ENCODE data around the gene IARS1. TPM values are rescaled to one million over a fixed set of nuclear protein-coding genes. Genes with fewer than 3 reads are reported as not detected.
A peak's percentile ranks its signal among the peaks of the same experiment; 100 is the strongest.

Gene IARS1
- total RNA-seq, 1 donor from 2014 or later, result 379 TPM

GRCh38 chr9:92324431-92324830, 30.9 kb upstream of the IARS1 start:
- TF ChIP-seq CTCF (IDR thresholded peaks at IDR 0.05; ENCODE audit: insufficient read depth, low read length, severe bottlenecking), result no peak
- peak overlapping the region; percentile 92 for H3K4me3 ChIP-seq (ENCODE audit: low read depth, low read length)
- FAIRE-seq (no peak), DNase-seq (ENCODE audit: low read depth) (no peak)
- peaks cover 11% of the 10 kb centered on the region for H3K36me3 ChIP-seq (ENCODE audit: control insufficient read depth, insufficient read depth, low read length)
- H3K27me3 ChIP-seq (ENCODE audit: control insufficient read depth, insufficient read depth, low read length), result no peaks in the 10 kb centered on the region

DNA sequence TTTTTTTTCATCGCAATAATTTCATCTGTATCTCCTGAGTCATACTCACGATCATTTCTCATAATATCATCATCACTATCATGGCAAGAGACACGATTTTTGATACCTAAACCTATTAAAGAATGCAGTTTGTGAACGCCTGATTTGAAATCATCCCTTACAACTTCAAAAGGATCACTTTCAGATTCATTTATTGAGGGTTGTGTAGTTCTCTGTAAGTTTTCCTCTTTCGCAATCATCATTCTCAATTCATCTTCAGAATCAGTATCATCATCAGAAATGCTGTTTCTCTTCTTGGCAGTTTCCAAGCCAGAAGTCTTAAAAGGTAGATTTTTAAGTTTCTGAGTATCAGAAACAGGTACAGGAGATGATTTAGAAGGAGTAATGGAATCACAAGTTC, 22.0 kb upstream of the IARS1 start:
- no peak for FAIRE-seq
- no peak for TF ChIP-seq CTCF (IDR thresholded peaks at IDR 0.05; ENCODE audit: insufficient read depth, low read length, severe bottlenecking)
- H3K27me3 ChIP-seq (ENCODE audit: control insufficient read depth, insufficient read depth, low read length), result no peaks in the 10 kb centered on the region
- DNase-seq (ENCODE audit: low read depth), result no peak
- peaks cover 22% of the 10 kb centered on the region for H3K36me3 ChIP-seq (ENCODE audit: control insufficient read depth, insufficient read depth, low read length)
- H3K4me3 ChIP-seq (ENCODE audit: low read depth, low read length), result no peak overlapping the region

GRCh38 chr9:92313624-92314012, 20.1 kb upstream of the IARS1 start:
- no peak for FAIRE-seq
- no peak for TF ChIP-seq CTCF (IDR thresholded peaks at IDR 0.05; ENCODE audit: insufficient read depth, low read length, severe bottlenecking)
- DNase-seq (ENCODE audit: low read depth), result no peak
- H3K27me3 ChIP-seq (ENCODE audit: control insufficient read depth, insufficient read depth, low read length), result no peaks in the 10 kb centered on the region
- no peak overlapping the region for H3K4me3 ChIP-seq (ENCODE audit: low read depth, low read length)
- peaks cover 11% of the 10 kb centered on the region for H3K36me3 ChIP-seq (ENCODE audit: control insufficient read depth, insufficient read depth, low read length)

- FAIRE-seq (no peak), DNase-seq (ENCODE audit: low read depth) (peak; percentile 81)
- Histone ChIP-seq H3K4me3 (ENCODE audit: low read depth, low read length) (no peak overlapping the region), H3K27me3 (ENCODE audit: control insufficient read depth, insufficient read depth, low read length) (no peaks in the 10 kb centered on the region), H3K36me3 (ENCODE audit: control insufficient read depth, insufficient read depth, low read length) (peaks cover 10% of the 10 kb centered on the region)
- no peak for TF ChIP-seq CTCF (IDR thresholded peaks at IDR 0.05; ENCODE audit: insufficient read depth, low read length, severe bottlenecking)
Measured at GRCh38 chr9:92312887-92313623, 19.6 kb upstream of the IARS1 start.

DNA sequence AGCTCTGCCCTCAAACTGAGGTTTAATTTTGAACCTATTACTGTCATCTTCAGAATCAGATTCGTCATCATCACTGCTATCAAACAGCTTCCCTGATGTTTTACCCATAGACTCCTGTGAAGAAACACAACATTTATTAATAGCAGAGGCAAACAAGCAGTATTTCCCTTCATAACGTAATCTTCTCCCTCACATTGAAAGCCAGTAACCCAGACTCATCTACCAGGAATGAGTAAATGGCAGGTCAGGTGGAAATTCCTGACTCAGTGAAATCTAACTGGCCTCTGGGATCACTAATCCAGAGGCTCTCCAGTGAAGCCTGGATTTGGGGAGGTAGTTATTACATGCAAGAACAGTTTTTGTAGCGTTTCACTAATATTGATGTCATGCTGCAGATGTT, 17.1 kb upstream of the IARS1 start:
- H3K4me3 ChIP-seq (ENCODE audit: low read depth, low read length), result no peak overlapping the region
- FAIRE-seq (no peak), DNase-seq (ENCODE audit: low read depth) (no peak)
- peaks cover 7% of the 10 kb centered on the region for H3K36me3 ChIP-seq (ENCODE audit: control insufficient read depth, insufficient read depth, low read length)
- no peaks in the 10 kb centered on the region for H3K27me3 ChIP-seq (ENCODE audit: control insufficient read depth, insufficient read depth, low read length)
- TF ChIP-seq CTCF (IDR thresholded peaks at IDR 0.05; ENCODE audit: insufficient read depth, low read length, severe bottlenecking), result no peak

DNA sequence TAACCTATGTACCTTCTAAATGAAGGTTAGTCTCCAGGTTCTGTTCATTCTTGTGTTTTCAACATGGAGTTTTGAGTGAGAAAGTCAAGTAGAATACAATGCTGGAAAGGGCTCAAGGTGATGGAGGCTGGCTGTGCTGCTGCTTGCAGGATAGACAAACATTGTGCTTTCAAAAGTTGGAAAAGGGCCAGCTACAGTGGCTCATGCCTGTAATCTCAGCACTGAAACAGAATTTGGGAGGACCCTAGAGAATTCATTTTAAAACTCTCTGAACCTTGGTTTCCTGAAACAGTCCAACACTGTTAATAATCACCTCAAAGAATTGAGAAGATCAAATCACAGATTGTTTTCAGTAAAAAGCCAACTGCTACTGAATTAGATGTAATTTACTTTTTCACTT, 15.4 kb upstream of the IARS1 start:
- DNase-seq (ENCODE audit: low read depth), result no peak
- Histone ChIP-seq H3K36me3 (ENCODE audit: control insufficient read depth, insufficient read depth, low read length) (peaks cover 10% of the 10 kb centered on the region), H3K27me3 (ENCODE audit: control insufficient read depth, insufficient read depth, low read length) (no peaks in the 10 kb centered on the region), H3K4me3 (ENCODE audit: low read depth, low read length) (no peak overlapping the region)
- no peak for TF ChIP-seq CTCF (IDR thresholded peaks at IDR 0.05; ENCODE audit: insufficient read depth, low read length, severe bottlenecking)
- no peak for FAIRE-seq

Data from bronchial epithelial cell (primary cell).